ENCODE data around the gene ZBTB22.
"Not testable (repeated sequence)": the region's sequence is repeated elsewhere in the genome, so short reads cannot be mapped to it uniquely, and the experiment has no call there.

The ZBTB22 gene

GRCh38 chr6:33343953-33344611 lies 26.5 kb upstream of the ZBTB22 start:
- ChIA-PET CTCF (interaction anchor here (0.7 to 1.9 kb wide), 9 partner anchors 11 to 228 kb away, joined by 3 to 8 read pairs (median 5); partner anchors contain the start of genes B3GALT4 and ZBTB22), POLR2A (interaction anchor here (1.3 to 1.8 kb wide), 2 partner anchors 27 to 45 kb away, joined by 4 to 7 read pairs; partner anchors contain the start of gene ZBTB22)
- TF ChIP-seq HDGF (IDR thresholded peaks at IDR 0.05; ENCODE audit: borderline replicate concordance) (no peak), FOXA1 (IDR thresholded peaks at IDR 0.05) (no peak), ZNF384 (IDR thresholded peaks at IDR 0.05) (no peak), CTBP1 (IDR thresholded peaks at IDR 0.05; ENCODE audit: borderline replicate concordance) (no peak), SUZ12 (IDR thresholded peaks at IDR 0.05) (no peak), FOXM1 (IDR thresholded peaks at IDR 0.05; ENCODE audit: borderline replicate concordance) (no peak), BHLHE40 (IDR thresholded peaks at IDR 0.05; ENCODE audit: borderline replicate concordance) (no peak)
- TF ChIP-seq, protein P1, sequence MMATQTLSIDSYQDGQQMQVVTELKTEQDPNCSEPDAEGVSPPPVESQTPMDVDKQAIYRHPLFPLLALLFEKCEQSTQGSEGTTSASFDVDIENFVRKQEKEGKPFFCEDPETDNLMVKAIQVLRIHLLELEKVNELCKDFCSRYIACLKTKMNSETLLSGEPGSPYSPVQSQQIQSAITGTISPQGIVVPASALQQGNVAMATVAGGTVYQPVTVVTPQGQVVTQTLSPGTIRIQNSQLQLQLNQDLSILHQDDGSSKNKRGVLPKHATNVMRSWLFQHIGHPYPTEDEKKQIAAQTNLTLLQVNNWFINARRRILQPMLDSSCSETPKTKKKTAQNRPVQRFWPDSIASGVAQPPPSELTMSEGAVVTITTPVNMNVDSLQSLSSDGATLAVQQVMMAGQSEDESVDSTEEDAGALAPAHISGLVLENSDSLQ (IDR thresholded peaks at IDR 0.05): no peak
- DNase-seq (ENCODE audit: extremely low spot score): no peak

- not testable (repeated sequence) for DNase-seq (ENCODE audit: extremely low spot score)
- CTCF ChIA-PET: interaction anchor here (1.9 kb wide), 1 partner anchor 44 kb away, joined by 5 read pairs; no protein-coding TSS in a partner anchor
- POLR2A ChIA-PET: interaction anchor here (1.3 kb wide), 1 partner anchor 26 kb away, joined by 4 read pairs; the partner anchor contains the start of gene ZBTB22
These were observed 26.0 kb upstream of the ZBTB22 start for GRCh38 chr6:33343606-33343952.

- ChIA-PET CTCF (no interaction called here), POLR2A (no interaction called here)
- no peak for DNase-seq (ENCODE audit: extremely low spot score)
- TF ChIP-seq NFRKB (IDR thresholded peaks at IDR 0.05) (no peak), ARNT (IDR thresholded peaks at IDR 0.05) (no peak), ELF4 (IDR thresholded peaks at IDR 0.05) (no peak), TARDBP (IDR thresholded peaks at IDR 0.05) (no peak), LEF1 (IDR thresholded peaks at IDR 0.05; ENCODE audit: borderline replicate concordance) (no peak), FOXK2 (IDR thresholded peaks at IDR 0.05) (no peak), FOXA1 (IDR thresholded peaks at IDR 0.05) (no peak), SUZ12 (IDR thresholded peaks at IDR 0.05) (no peak), FOXM1 (IDR thresholded peaks at IDR 0.05; ENCODE audit: borderline replicate concordance) (no peak), CTBP1 (IDR thresholded peaks at IDR 0.05; ENCODE audit: borderline replicate concordance) (no peak)
These were observed 21.6 kb upstream of the ZBTB22 start for GRCh38 chr6:33339193-33339592.

DNA sequence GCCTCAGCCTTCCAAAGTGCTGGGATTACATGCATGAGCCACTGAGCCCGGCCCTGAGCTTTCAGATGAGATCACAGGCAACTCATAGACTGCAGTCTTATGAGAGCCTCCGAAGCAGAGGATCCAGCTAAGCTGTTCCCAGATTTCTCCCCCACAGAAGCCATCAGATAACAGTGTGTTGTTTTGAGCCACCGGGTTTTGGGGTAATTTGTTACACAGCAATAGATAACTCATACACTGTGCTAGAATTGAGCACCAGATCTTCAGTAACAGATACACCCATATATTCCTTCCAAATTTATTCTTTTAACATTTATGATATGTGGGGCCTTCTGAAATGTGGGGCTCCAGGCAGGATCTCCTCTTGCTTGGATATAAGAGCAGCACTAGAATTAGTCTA lies 19.0 kb upstream of the ZBTB22 start:
- no peak for DNase-seq (ENCODE audit: extremely low spot score)
- POLR2A ChIA-PET: no interaction called here
- CTCF ChIA-PET: no interaction called here
- TF ChIP-seq TARDBP (IDR thresholded peaks at IDR 0.05) (no peak), BHLHE40 (IDR thresholded peaks at IDR 0.05; ENCODE audit: borderline replicate concordance) (no peak), SP1 (IDR thresholded peaks at IDR 0.05) (no peak), HDGF (IDR thresholded peaks at IDR 0.05; ENCODE audit: borderline replicate concordance) (no peak), CTBP1 (IDR thresholded peaks at IDR 0.05; ENCODE audit: borderline replicate concordance) (no peak), FOXM1 (IDR thresholded peaks at IDR 0.05; ENCODE audit: borderline replicate concordance) (no peak), LEF1 (IDR thresholded peaks at IDR 0.05; ENCODE audit: borderline replicate concordance) (no peak), L3MBTL2 (conservative IDR thresholded peaks at IDR 0.05) (no peak), ELF4 (IDR thresholded peaks at IDR 0.05) (no peak), NFRKB (IDR thresholded peaks at IDR 0.05) (no peak), FOXK2 (IDR thresholded peaks at IDR 0.05) (no peak), SUZ12 (IDR thresholded peaks at IDR 0.05) (no peak), ARNT (IDR thresholded peaks at IDR 0.05) (no peak), FOXA1 (IDR thresholded peaks at IDR 0.05) (no peak), ZNF384 (IDR thresholded peaks at IDR 0.05) (no peak)
- TF ChIP-seq, protein P1 (IDR thresholded peaks at IDR 0.05): no peak

DNA sequence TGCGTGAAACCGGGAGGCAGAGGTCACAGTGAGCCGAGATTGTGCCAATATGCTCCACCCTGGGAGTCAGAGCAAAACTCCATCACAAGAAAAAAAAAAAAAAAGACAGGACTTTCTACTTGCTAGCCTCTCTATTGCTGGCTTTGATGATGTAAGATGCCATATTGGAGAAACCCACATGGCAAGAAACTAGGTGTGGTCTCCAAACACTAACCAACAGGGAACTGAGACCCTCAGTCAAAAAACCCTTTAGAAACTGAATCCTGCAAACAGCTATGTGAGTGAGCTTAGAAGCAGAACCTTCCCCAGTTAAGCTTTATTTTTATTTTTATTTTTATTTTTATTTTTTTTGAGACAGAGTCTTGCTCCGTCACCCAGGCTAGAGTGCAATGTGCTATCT lies 18.4 kb upstream of the ZBTB22 start:
- no peak for DNase-seq (ENCODE audit: extremely low spot score)
- POLR2A ChIA-PET: interaction anchor here (1.2 kb wide), 1 partner anchor 18 kb away, joined by 4 read pairs; the partner anchor contains the start of gene ZBTB22
- no peak for TF ChIP-seq TARDBP (IDR thresholded peaks at IDR 0.05)
- no peak for TF ChIP-seq ZNF384 (IDR thresholded peaks at IDR 0.05)
- no peak for TF ChIP-seq FOXA1 (IDR thresholded peaks at IDR 0.05)
- CTCF ChIA-PET: no interaction called here

DNA sequence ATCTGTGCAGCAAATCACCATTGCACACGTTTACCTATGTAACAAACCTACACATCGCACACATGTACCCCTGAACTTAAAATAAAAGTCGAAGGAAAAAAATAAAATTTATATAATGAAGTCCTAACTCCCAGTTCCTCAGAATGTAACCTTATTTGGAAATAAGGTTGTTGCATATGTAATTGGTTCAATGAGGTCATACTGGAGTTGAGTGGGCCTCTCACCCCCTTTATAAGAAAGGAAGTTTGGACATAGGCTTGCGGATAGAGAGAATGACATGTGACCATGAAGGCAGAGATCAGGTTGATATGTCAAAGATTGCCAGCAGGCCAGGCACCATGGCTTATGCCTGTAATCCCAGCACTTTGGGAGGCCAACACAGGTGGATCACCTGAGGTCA lies 16.1 kb upstream of the ZBTB22 start:
- ChIA-PET POLR2A (no interaction called here), CTCF (no interaction called here)
- TF ChIP-seq FOXK2 (IDR thresholded peaks at IDR 0.05) (no peak), ZNF384 (IDR thresholded peaks at IDR 0.05) (no peak), L3MBTL2 (conservative IDR thresholded peaks at IDR 0.05) (no peak), FOXM1 (IDR thresholded peaks at IDR 0.05; ENCODE audit: borderline replicate concordance) (no peak), HDGF (IDR thresholded peaks at IDR 0.05; ENCODE audit: borderline replicate concordance) (no peak), FOXA1 (IDR thresholded peaks at IDR 0.05) (no peak), TARDBP (IDR thresholded peaks at IDR 0.05) (no peak)

DNA sequence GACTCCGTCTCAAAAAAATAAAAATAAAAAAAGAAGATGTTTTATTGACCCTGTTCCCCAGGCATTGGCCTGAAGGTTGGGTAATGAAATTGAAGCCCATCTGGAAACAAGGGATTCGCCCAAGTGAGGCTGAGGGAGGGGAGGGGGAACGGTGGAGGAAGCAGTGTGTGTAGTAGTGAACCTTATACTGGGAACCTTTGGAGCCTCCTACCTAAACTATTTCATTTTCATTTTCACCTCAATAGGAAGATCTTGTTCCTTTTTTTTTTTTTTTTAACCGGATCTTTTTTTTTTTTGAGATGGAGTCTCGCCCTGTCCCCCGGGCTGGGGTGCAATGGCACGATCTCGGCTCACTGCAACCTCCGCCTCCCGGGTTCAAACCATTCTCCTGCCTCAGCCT lies 13.2 kb upstream of the ZBTB22 start:
- POLR2A ChIA-PET: no interaction called here
- DNase-seq (ENCODE audit: extremely low spot score): no peak
- CTCF ChIA-PET: no interaction called here
- TF ChIP-seq BHLHE40 (IDR thresholded peaks at IDR 0.05; ENCODE audit: borderline replicate concordance): no peak
- TF ChIP-seq, protein P1 (IDR thresholded peaks at IDR 0.05): no peak

More for the DNA sequence above, 16.1 kb upstream of the ZBTB22 start:
- DNase-seq (ENCODE audit: extremely low spot score): no peak

Measured in HEK293T (cell line).